ENCODE data around the gene LHFPL2. TPM values are rescaled to one million over a fixed set of nuclear protein-coding genes. Genes with fewer than 3 reads are reported as not detected.

Gene LHFPL2
- polyA plus RNA-seq, 3 donors, result 3.7 to 11.6 (median 7.3) TPM

DNA sequence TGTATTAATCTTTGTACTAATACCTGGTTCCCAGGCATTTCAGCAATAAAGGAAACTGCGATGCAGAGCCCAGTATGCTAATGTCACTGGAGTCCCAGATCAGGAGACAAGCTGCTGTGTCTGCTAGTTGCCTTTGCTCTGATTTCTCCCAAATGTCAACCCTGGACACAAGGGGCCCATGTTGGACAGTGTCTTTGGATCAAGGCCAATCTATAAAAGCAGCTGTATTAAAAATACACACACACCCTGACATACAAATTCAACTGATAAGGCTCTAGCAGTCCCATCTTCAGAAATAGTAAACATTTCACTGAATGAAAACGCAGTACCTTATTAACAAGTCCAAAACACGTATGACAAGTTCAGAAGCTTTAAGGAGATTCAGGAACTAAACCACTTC lies 18.9 kb downstream of the LHFPL2 start:
- Histone ChIP-seq H3K79me2 (ENCODE audit: insufficient read depth, low read length) (no peaks in the 10 kb centered on the region), H3K9ac (ENCODE audit: insufficient read depth, low read length, poor library complexity, severe bottlenecking) (no peak overlapping the region), H3K27ac (ENCODE audit: low read depth in 1 of 2, low read length in 2 of 2) (no peak overlapping the region), H3K4me2 (replicated peaks; ENCODE audit: extremely low read depth, low read length, poor library complexity, severe bottlenecking) (no peak overlapping the region), H3K4me1 (ENCODE audit: control insufficient read depth in 1 of 2, insufficient read depth in 2 of 2, low read length in 2 of 2) (no peaks in the 10 kb centered on the region), H4K20me1 (ENCODE audit: insufficient read depth, low read length) (no peaks in the 10 kb centered on the region), H2AFZ (ENCODE audit: insufficient read depth, low read depth, low read length, poor library complexity, severe bottlenecking) (no peak overlapping the region), H3K36me3 (replicated peaks in 1 of 2; ENCODE audit: control insufficient read depth in 1 of 2, insufficient read depth in 2 of 2, low read length in 2 of 2) (no peaks in the 10 kb centered on the region), H3K27me3 (ENCODE audit: control insufficient read depth in 2 of 2, insufficient read depth in 2 of 2, low read length in 2 of 2) (no peaks in the 10 kb centered on the region), H3K9me3 (replicated peaks in 1 of 2; ENCODE audit: control insufficient read depth in 1 of 2, insufficient read depth in 1 of 2, low read length in 2 of 2) (no peaks in the 10 kb centered on the region), H3K4me3 (replicated peaks in 1 of 3; ENCODE audit: low read depth in 2 of 3, low read length in 3 of 3) (no peak overlapping the region)
- H3K27ac Mint-ChIP-seq, result no peak overlapping the region
- H3K9me3 Mint-ChIP-seq, result no peaks in the 10 kb centered on the region
- no peak for DNase-seq
- peaks cover 0 to 8% (median 5%) of the 10 kb centered on the region in 3 donors for H3K27me3 Mint-ChIP-seq (ENCODE audit: low read depth in 3 of 3)
- H3K4me1 Mint-ChIP-seq, result peaks cover 10% of the 10 kb centered on the region
- H3K36me3 Mint-ChIP-seq, result peaks cover 0 to 2% of the 10 kb centered on the region in 2 donors
- intact Hi-C loops (cut with micrococcal nuclease), result no loop called here
- TF ChIP-seq, protein P1, sequence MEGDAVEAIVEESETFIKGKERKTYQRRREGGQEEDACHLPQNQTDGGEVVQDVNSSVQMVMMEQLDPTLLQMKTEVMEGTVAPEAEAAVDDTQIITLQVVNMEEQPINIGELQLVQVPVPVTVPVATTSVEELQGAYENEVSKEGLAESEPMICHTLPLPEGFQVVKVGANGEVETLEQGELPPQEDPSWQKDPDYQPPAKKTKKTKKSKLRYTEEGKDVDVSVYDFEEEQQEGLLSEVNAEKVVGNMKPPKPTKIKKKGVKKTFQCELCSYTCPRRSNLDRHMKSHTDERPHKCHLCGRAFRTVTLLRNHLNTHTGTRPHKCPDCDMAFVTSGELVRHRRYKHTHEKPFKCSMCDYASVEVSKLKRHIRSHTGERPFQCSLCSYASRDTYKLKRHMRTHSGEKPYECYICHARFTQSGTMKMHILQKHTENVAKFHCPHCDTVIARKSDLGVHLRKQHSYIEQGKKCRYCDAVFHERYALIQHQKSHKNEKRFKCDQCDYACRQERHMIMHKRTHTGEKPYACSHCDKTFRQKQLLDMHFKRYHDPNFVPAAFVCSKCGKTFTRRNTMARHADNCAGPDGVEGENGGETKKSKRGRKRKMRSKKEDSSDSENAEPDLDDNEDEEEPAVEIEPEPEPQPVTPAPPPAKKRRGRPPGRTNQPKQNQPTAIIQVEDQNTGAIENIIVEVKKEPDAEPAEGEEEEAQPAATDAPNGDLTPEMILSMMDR (IDR thresholded peaks at IDR 0.05), result no peak
- WGBS (ENCODE audit: insufficient coverage), result 100% methylated on average over 3 of the region's 3 CpGs
- no peak overlapping the region for H3K4me3 Mint-ChIP-seq

DNA sequence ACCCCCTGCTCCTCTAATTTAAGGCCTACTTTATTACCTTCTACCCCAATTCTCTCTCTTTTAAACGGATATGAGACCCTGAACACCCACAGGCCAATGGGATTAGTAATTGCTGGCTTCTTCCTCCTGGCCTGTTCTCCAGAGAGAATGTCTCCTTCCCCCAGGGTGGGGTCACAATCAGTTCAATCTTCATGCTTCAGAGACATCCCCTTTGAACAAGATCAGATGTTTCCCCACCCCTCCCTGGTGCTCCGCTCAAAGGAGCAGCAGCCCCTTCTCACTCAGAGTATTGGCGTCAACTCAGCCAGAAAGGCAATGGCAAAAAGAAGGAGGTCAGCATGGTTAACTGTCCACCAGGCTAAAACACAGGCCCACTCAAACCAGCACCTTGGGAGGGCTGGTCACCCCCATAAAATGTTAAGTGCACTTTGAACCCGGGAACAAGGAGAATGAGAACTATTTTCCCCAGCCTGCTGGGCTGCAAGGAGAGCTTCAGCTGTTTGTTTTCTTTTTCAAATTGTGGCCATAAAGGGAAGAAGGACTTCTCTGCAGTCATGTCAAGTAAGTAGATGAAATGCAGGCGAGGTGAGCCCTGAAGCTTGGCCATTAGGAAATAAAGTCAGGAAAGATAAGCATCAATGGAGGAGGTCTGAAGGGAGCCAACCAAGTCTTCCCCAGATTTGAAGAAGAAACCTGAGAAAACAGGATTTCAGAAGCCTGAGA lies 20.1 kb downstream of the LHFPL2 start:
- Histone ChIP-seq H3K27me3 (ENCODE audit: control insufficient read depth in 2 of 2, insufficient read depth in 2 of 2, low read length in 2 of 2) (no peaks in the 10 kb centered on the region), H3K4me3 (replicated peaks in 1 of 3; ENCODE audit: low read depth in 2 of 3, low read length in 3 of 3) (no peak overlapping the region), H3K4me2 (replicated peaks; ENCODE audit: extremely low read depth, low read length, poor library complexity, severe bottlenecking) (no peak overlapping the region), H3K4me1 (ENCODE audit: control insufficient read depth in 1 of 2, insufficient read depth in 2 of 2, low read length in 2 of 2) (no peaks in the 10 kb centered on the region), H3K27ac (ENCODE audit: low read depth in 1 of 2, low read length in 2 of 2) (no peak overlapping the region), H4K20me1 (ENCODE audit: insufficient read depth, low read length) (no peaks in the 10 kb centered on the region), H3K79me2 (ENCODE audit: insufficient read depth, low read length) (no peaks in the 10 kb centered on the region), H3K36me3 (replicated peaks in 1 of 2; ENCODE audit: control insufficient read depth in 1 of 2, insufficient read depth in 2 of 2, low read length in 2 of 2) (no peaks in the 10 kb centered on the region), H3K9me3 (replicated peaks in 1 of 2; ENCODE audit: control insufficient read depth in 1 of 2, insufficient read depth in 1 of 2, low read length in 2 of 2) (no peaks in the 10 kb centered on the region), H2AFZ (ENCODE audit: insufficient read depth, low read depth, low read length, poor library complexity, severe bottlenecking) (no peak overlapping the region), H3K9ac (ENCODE audit: insufficient read depth, low read length, poor library complexity, severe bottlenecking) (no peak overlapping the region)
- WGBS (ENCODE audit: insufficient coverage), result 96% methylated on average over 4 of the region's 5 CpGs
- Mint-ChIP-seq H3K4me3 (no peak overlapping the region), H3K9me3 (no peaks in the 10 kb centered on the region), H3K4me1 (peaks cover 3% of the 10 kb centered on the region), H3K27me3 (ENCODE audit: low read depth in 3 of 3) (peaks cover 2 to 8% (median 5%) of the 10 kb centered on the region in 3 donors), H3K36me3 (no peaks in the 10 kb centered on the region), H3K27ac (peak overlapping the region in 1 of 7 donors; percentile 3)
- DNase-seq, result no peak
- TF ChIP-seq, protein P1 (IDR thresholded peaks at IDR 0.05), result no peak
- intact Hi-C loops (cut with micrococcal nuclease), result no loop called here

Data from CD14-positive monocyte (primary cell).